Activated effector memory CD4-positive, alpha-beta T cell treated with anti-CD3 and anti-CD28 coated beads, Interleukin-2, amount 50 U/mL, for 16 hours (primary cell): Measurements from ENCODE around the gene CNBD2.
"Not testable (repeated sequence)": the region's sequence is repeated elsewhere in the genome, so short reads cannot be mapped to it uniquely, and the experiment has no call there.

Experiments used
- DNase-seq: peaks from one replicate; pipeline ENCODE4 v3.0.0-alpha.2; 2020

The CNBD2 gene

DNA sequence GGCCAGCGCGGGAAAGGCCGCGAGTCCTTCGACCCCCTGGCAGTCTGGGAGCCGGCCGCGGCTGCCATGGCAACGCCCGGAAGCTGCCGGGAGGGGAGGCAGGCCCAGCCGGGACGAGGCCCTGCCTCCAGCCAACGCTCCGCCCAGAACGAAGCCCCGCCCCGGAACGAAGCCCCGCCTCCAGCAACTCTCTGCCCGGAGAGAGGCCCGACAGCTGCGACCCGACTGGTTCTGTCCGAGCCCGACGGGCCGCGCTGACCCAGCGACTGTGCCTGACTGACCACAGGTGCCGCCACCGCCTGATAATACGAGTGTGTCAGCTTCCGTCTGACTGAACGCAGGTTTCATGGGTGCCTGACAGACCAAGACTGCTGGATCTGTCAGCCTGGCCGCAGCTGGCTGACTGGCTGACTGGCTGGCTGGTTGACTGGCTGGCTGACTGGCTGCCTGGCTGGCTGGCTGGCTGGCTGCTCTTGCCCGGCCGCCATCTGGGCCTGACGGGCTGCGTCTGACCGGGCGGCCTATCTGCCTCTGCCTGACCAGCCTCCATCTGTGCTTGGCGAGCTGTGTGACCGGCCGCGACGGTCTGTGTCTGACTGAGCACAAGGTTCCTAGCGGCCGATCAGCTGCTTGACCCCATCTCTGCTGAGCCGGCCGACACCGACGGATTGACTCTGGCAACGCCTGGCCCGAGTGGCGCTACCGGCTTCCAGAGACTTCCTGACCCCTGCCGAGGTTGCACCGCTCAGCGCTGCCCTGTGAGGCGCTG, 96.5 kb downstream of the CNBD2 start:
- DNase-seq = peak; percentile 98

DNA sequence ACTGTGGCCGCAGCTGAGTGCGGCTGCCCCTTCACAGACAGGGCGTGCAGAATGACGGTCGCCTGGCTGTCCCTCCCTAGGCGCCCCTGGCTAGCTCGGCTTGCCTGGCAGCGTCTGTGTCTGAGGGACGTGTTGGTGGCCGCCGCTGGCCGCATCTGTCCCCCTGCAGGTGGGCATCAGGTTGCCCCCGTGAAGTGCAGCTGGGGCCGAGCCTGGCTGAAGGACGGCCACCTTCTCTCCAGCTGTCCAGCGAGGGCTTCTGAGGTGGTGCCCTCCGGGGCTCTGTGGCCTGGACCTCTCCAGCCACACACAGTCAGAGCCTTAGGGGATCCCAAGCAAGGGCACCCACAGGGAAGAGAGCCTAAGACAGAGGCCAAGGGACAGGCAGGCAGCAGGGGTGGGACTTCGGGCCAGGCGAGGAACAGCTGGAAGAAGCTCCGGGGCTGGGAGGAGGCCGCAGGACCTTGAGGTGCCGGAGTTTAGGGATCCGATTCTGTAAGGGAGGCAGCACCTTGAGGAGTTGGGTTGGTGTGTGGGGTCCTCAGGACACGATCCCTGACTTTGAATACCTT, 97.1 kb downstream of the CNBD2 start:
- no peak for DNase-seq

DNA sequence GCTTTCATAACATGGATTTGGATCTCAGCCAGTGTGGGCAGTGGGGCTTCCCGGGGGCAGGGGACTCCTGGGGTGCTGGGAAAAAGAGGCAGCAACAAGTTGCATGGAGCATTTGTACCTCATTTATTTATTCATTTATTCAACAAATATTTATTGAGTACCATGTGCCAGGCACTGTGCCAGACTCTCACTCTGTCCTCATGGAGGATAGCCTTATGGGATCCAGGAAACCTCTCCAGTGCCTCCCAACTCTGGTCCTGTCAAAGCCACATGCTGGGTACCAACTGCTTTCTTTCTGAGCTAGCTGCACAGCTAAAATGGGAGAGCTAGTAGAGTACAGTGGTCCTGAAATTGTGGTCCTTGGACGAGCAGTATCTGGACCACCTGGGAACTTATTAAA, 98.4 kb downstream of the CNBD2 start:
- no peak for DNase-seq

DNA sequence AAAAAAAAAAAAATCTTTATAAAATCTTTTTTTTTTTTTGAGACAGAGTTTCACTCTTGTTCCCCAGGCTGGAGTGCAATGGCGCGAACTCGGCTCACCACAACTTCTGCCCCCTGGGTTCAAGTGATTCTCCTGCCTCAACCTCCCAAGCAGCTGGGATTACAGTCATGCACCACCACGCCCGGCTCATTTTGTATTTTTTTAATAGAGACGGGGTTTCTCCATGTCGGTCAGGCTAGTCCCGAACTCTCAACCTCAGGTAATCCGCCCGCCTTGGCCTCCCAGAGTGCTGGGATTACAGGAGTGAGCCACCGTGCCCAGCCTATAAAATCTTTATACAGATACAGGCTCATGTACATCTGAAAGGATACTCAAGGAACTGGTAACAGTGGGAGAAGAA, 100.1 kb downstream of the CNBD2 start:
- not testable (repeated sequence) for DNase-seq

DNA sequence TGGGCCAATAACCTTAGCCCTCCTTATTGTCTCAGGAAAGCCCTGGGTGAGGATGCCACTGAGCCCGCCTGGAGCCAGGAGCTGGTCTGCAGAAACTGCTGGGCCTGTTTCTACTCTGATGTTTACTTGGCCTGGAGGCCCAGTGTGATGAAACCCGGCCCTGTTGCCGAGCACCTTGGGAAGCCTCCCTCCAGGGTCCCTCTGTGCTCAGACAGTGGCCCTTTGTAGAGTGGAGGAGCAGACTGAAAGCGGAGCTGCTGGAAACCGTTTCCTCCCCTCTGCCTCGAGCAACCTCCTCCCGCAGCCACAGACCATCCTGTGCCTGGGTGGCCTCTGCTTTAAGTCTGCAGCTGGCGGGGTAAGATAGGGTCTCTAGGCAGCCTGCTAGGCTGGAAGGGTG, 102.1 kb downstream of the CNBD2 start:
- DNase-seq = no peak

DNA sequence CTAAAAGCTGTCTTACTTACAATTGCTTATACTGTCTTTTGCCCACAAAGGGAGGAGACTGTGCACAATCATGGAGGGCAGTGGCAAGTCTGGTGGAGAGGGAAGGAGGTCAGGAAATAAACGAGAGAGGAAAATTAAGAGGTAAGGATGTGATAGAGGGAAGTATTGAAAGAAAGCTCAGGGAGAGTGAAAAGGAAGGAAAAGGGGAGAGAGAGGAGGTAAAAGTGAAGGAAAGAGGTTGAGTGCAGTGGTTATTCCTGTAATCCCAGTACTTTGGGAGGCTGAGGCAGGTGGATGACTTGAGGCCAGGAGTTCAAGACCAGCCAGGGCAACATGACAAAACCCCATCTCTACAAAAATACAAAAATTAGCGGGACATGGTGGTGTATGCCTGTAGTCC, 103.5 kb downstream of the CNBD2 start:
- no peak for DNase-seq

DNA sequence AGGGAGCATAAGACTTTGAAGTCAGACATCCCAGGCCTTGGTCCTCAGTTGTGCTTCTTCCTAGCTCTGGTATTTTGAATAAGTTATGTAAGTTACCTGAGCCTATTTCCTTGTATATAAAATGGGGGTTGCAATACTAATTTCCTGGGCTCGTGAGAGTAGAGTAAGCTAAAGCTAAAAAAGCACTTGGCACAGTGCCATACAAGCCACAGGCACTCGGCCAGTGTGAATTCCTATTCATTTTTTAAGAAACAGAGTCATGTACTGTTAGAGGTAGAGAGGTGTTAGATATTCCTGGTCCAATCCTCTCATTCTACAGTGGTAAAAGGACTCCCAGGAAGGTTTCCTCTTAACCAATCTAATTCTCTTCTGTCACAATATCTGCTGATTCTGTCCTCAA, 106.6 kb downstream of the CNBD2 start:
- DNase-seq = no peak

DNA sequence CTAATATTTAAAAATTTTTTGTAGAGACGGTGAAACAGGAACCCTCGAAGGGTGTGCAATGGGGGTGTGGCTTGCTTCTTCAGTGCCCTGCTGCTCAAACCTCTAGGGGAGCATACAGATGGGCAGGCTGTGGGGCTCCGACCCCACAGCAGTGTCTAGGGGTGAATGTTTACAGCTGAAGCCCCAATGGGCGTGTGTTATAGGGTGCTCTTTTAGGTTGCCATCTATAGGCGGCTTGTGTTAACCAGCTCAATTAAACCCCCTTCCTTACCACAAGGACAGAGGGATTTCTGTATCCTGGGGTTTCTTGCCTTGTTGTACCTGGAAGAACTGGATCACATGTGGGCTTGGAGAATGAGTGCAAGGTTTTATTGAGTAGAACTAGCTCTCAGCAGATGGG, 109.4 kb downstream of the CNBD2 start:
- not testable (repeated sequence) for DNase-seq

DNA sequence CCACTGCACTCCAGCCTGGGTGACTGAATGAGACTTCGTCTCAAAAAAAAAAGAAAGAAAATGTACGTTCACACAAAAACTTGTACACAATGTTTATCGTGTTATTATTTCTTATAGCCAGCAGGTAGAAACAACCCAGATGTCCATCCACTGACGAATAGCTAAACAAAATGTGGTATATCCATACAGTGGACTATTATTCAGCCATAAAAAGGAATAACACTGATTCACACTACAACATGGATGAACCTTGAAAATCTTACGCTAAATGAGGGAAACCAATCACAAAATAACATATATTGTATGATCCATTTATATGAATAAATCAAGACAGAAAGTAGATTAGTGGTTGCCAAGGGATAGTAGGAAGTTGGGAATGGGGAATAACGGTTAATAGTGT, 111.1 kb downstream of the CNBD2 start:
- DNase-seq = no peak

DNA sequence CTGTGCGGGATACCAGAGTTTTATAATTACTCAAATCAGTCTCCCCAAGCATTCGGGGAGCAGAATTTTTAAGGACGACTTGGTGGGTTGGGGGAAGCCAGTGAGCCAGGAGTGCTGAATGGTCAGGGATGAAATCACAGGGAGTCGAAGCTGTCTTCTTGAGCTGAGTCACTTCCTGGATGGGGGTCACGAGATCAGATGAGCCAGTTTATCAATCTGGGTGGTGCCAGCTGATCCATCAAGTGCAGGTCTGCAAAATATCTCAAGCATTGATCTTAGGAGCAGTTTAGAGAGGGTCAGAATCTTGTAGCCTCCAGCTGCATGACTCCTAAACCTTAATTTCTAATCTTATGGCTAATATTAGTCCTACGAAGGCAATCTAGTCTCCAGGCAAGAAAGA, 111.6 kb downstream of the CNBD2 start:
- not testable (repeated sequence) for DNase-seq
